Osteocyte (in vitro differentiated cells): ENCODE data around the gene LRRC1. TPM values are rescaled to one million over a fixed set of nuclear protein-coding genes. Genes with fewer than 3 reads are reported as not detected.
"Not testable (repeated sequence)": the region's sequence is repeated elsewhere in the genome, so short reads cannot be mapped to it uniquely, and the experiment has no call there.

Experiments
- DNase-seq: peaks from one replicate; pipeline ENCODE4 v3.0.0; 2021; ENCODE audit warnings: mixed read lengths; ENCODE audit not compliant: unreplicated experiment; ENCODE audit errors: extremely low spot score
- H3K27ac Mint-ChIP-seq: one replicate; pipeline ENCODE4 v1.8.0; 2021; ENCODE audit warnings: mild to moderate bottlenecking, mixed read lengths; ENCODE audit not compliant: unreplicated experiment
- H3K27me3 Mint-ChIP-seq: one replicate; pipeline ENCODE4 v1.8.0; 2021; ENCODE audit warnings: mixed read lengths; ENCODE audit not compliant: unreplicated experiment
- H3K36me3 Mint-ChIP-seq: one replicate; pipeline ENCODE4 v1.8.0; 2021; ENCODE audit warnings: mixed read lengths; ENCODE audit not compliant: unreplicated experiment
- H3K4me1 Mint-ChIP-seq: one replicate; pipeline ENCODE4 v1.8.0; 2021; ENCODE audit warnings: mixed read lengths; ENCODE audit not compliant: unreplicated experiment
- H3K4me3 Mint-ChIP-seq: one replicate; pipeline ENCODE4 v1.8.0; 2021; ENCODE audit warnings: mild to moderate bottlenecking, moderate library complexity, mixed read lengths; ENCODE audit not compliant: unreplicated experiment
- H3K9me3 Mint-ChIP-seq: one replicate; pipeline ENCODE4 v1.8.0; 2021; ENCODE audit warnings: mixed read lengths; ENCODE audit not compliant: unreplicated experiment
- CTCF ChIP-seq: fragments of 200-600 bp; sonication (generic); IDR thresholded peaks from 2 replicates; pipeline ENCODE4 v1.5.0; 2021; ENCODE audit warnings: antibody characterized with exemption, mild to moderate bottlenecking, moderate library complexity
- total RNA-seq: library from RNA; stranded (reverse); gene quantifications from 2 replicates; pipeline ENCODE4 v1.2.1, GENCODE V29; 2021

LRRC1 gene
- total RNA-seq, 1 donor from 2014 or later: 7.4 TPM

- H3K4me3 Mint-ChIP-seq: no peak overlapping the region
- H3K36me3 Mint-ChIP-seq: no peaks in the 10 kb centered on the region
- DNase-seq: no peak
- H3K9me3 Mint-ChIP-seq: peaks cover 5% of the 10 kb centered on the region
- no peaks in the 10 kb centered on the region for H3K27me3 Mint-ChIP-seq
- H3K27ac Mint-ChIP-seq: no peak overlapping the region
- TF ChIP-seq CTCF: no peak
- H3K4me1 Mint-ChIP-seq: peaks cover 4% of the 10 kb centered on the region
Measured at GRCh38 chr6:53771785-53772624, 22.8 kb upstream of the LRRC1 start.

GRCh38 chr6:53773044-53773696, 21.6 kb upstream of the LRRC1 start:
- Mint-ChIP-seq H3K36me3 (no peaks in the 10 kb centered on the region), H3K4me3 (no peak overlapping the region), H3K4me1 (peaks cover 4% of the 10 kb centered on the region), H3K27ac (no peak overlapping the region), H3K9me3 (peaks cover 7% of the 10 kb centered on the region), H3K27me3 (no peaks in the 10 kb centered on the region)
- no peak for DNase-seq
- TF ChIP-seq CTCF: no peak

GRCh38 chr6:53776152-53776551, 18.7 kb upstream of the LRRC1 start:
- not testable (repeated sequence) for H3K27me3 Mint-ChIP-seq, H3K27ac Mint-ChIP-seq, H3K4me3 Mint-ChIP-seq, DNase-seq, H3K4me1 Mint-ChIP-seq, H3K36me3 Mint-ChIP-seq
- peaks cover 14% of the 10 kb centered on the region for H3K9me3 Mint-ChIP-seq

GRCh38 chr6:53784991-53785390, 9.8 kb upstream of the LRRC1 start:
- not testable (repeated sequence) for H3K4me1 Mint-ChIP-seq, H3K27ac Mint-ChIP-seq, H3K4me3 Mint-ChIP-seq, DNase-seq, H3K27me3 Mint-ChIP-seq
- H3K9me3 Mint-ChIP-seq: peaks cover 45% of the 10 kb centered on the region
- H3K36me3 Mint-ChIP-seq: peaks cover 30% of the 10 kb centered on the region

GRCh38 chr6:53786832-53787231, 8.0 kb upstream of the LRRC1 start:
- Mint-ChIP-seq H3K27ac (no peak overlapping the region), H3K4me3 (no peak overlapping the region), H3K27me3 (no peaks in the 10 kb centered on the region), H3K36me3 (peaks cover 23% of the 10 kb centered on the region), H3K9me3 (peaks cover 37% of the 10 kb centered on the region), H3K4me1 (peaks cover 2% of the 10 kb centered on the region)
- TF ChIP-seq CTCF: no peak
- no peak for DNase-seq

GRCh38 chr6:53790886-53791285, 3.9 kb upstream of the LRRC1 start:
- TF ChIP-seq CTCF: no peak
- Mint-ChIP-seq H3K4me3 (no peak overlapping the region), H3K27me3 (no peaks in the 10 kb centered on the region), H3K4me1 (peaks cover 15% of the 10 kb centered on the region), H3K27ac (no peak overlapping the region), H3K9me3 (peaks cover 24% of the 10 kb centered on the region), H3K36me3 (peaks cover 8% of the 10 kb centered on the region)
- no peak for DNase-seq
